Activated T-cell treated with anti-CD3 and anti-CD28 coated beads, Interleukin-2, amount 50 U/mL, for 72 hours (primary cell): ENCODE data around the gene FKBP3. TPM values are rescaled to one million over a fixed set of nuclear protein-coding genes. Genes with fewer than 3 reads are reported as not detected.

ENCODE experiments used
- ATAC-seq, 2 donors: fragments of 150-1000 bp; cut with Tn5 transposase; replicated peaks in 1 of 2; 2 replicates each; pipeline ENCODE4 v1.10.0; 2021; ENCODE audit warnings: moderate library complexity in 2 of 2, mild to moderate bottlenecking in 1 of 2
- DNase-seq, 2 donors: peaks; one replicate each; pipeline ENCODE4 v3.0.0; 2021 to 2022; ENCODE audit warnings: mixed read lengths in 1 of 2
- H3K27ac Mint-ChIP-seq: one replicate; pipeline ENCODE4 v1.8.0; 2022; ENCODE audit warnings: mild to moderate bottlenecking, moderate library complexity, mixed read lengths
- H3K27me3 Mint-ChIP-seq: one replicate; pipeline ENCODE4 v1.8.0; 2022; ENCODE audit warnings: low read depth, mixed read lengths
- H3K36me3 Mint-ChIP-seq, 2 donors: one replicate each; pipeline ENCODE4 v1.8.0; 2022; ENCODE audit warnings: mixed read lengths in 2 of 2, mild to moderate bottlenecking in 1 of 2; ENCODE audit not compliant: insufficient read depth in 2 of 2
- H3K4me1 Mint-ChIP-seq: one replicate; pipeline ENCODE4 v1.8.0; 2022; ENCODE audit warnings: low read depth, mixed read lengths
- H3K4me3 Mint-ChIP-seq, 2 donors: one replicate each; pipeline ENCODE4 v1.8.0; 2022; ENCODE audit warnings: mild to moderate bottlenecking in 2 of 2, mixed read lengths in 2 of 2, moderate library complexity in 2 of 2
- H3K9me3 Mint-ChIP-seq, 2 donors: one replicate each; pipeline ENCODE4 v1.8.0; 2022; ENCODE audit warnings: mixed read lengths in 2 of 2
- total RNA-seq, 2 donors: library from RNA; stranded (reverse); gene quantifications; one replicate each; pipeline ENCODE4 v1.2.3, GENCODE V29; 2022

The FKBP3 gene
- total RNA-seq, 2 donors from 2014 or later, result 48.6 to 49.6 TPM

GRCh38 chr14:45072126-45072525 is 62.2 kb downstream of the FKBP3 start:
- ATAC-seq (no peak), DNase-seq (no peak)
- H3K9me3 Mint-ChIP-seq, result no peaks in the 10 kb centered on the region
- no peaks in the 10 kb centered on the region for H3K36me3 Mint-ChIP-seq
- H3K4me3 Mint-ChIP-seq, result no peak overlapping the region
- no peak overlapping the region for H3K27ac Mint-ChIP-seq
- no peaks in the 10 kb centered on the region for H3K4me1 Mint-ChIP-seq
- no peaks in the 10 kb centered on the region for H3K27me3 Mint-ChIP-seq

GRCh38 chr14:45070215-45070614 is 64.1 kb downstream of the FKBP3 start:
- DNase-seq, result no peak
- Mint-ChIP-seq H3K27ac (no peak overlapping the region), H3K27me3 (no peaks in the 10 kb centered on the region), H3K9me3 (no peaks in the 10 kb centered on the region), H3K4me1 (no peaks in the 10 kb centered on the region), H3K4me3 (no peak overlapping the region), H3K36me3 (no peaks in the 10 kb centered on the region)
- no peak for ATAC-seq

GRCh38 chr14:45068396-45068795 is 65.9 kb downstream of the FKBP3 start:
- no peaks in the 10 kb centered on the region for H3K4me1 Mint-ChIP-seq
- DNase-seq (no peak), ATAC-seq (no peak)
- no peak overlapping the region for H3K27ac Mint-ChIP-seq
- no peaks in the 10 kb centered on the region for H3K9me3 Mint-ChIP-seq
- H3K4me3 Mint-ChIP-seq, result no peak overlapping the region
- H3K36me3 Mint-ChIP-seq, result no peaks in the 10 kb centered on the region
- H3K27me3 Mint-ChIP-seq, result no peaks in the 10 kb centered on the region

GRCh38 chr14:45066667-45067066 is 67.6 kb downstream of the FKBP3 start:
- ATAC-seq (no peak), DNase-seq (no peak)
- Mint-ChIP-seq H3K27ac (no peak overlapping the region), H3K4me1 (no peaks in the 10 kb centered on the region), H3K27me3 (no peaks in the 10 kb centered on the region), H3K4me3 (no peak overlapping the region), H3K9me3 (no peaks in the 10 kb centered on the region), H3K36me3 (no peaks in the 10 kb centered on the region)

- Mint-ChIP-seq H3K27me3 (no peaks in the 10 kb centered on the region), H3K9me3 (no peaks in the 10 kb centered on the region), H3K4me3 (no peak overlapping the region), H3K27ac (no peak overlapping the region), H3K4me1 (no peaks in the 10 kb centered on the region), H3K36me3 (no peaks in the 10 kb centered on the region)
- DNase-seq (no peak), ATAC-seq (no peak)
Measured at GRCh38 chr14:45065956-45066355, 68.3 kb downstream of the FKBP3 start.

Other genes starting within 250 kb of the FKBP3 start
- gene KLHL28, start 172.5 kb downstream of the FKBP3 start, total RNA-seq, result 10 to 100 TPM; 16.7 to 20.1 TPM
- gene TOGARAM1, start 172.3 kb downstream of the FKBP3 start, total RNA-seq, result 1 to 10 TPM; 6.3 to 9.7 TPM
- 10 to 100 TPM; 40.5 to 49.7 TPM for gene PRPF39, start 50.4 kb downstream of the FKBP3 start, total RNA-seq
- 10 to 100 TPM; 12.4 to 13.5 TPM for gene FANCM, start 1.4 kb upstream of the FKBP3 start, total RNA-seq
- gene MIS18BP1, start 118.7 kb upstream of the FKBP3 start, total RNA-seq, result 10 to 100 TPM; 70.9 to 76.5 TPM